HG03175 (cell line): ENCODE measurements around the gene SIRPB2.
"Not testable (repeated sequence)": the region's sequence is repeated elsewhere in the genome, so short reads cannot be mapped to it uniquely, and the experiment has no call there.

Source experiments
- ATAC-seq: cut with Tn5 transposase; IDR thresholded peaks from one replicate; pipeline ENCODE4 v1.9.1; 2021; ENCODE audit warnings: mild to moderate bottlenecking, moderate library complexity; ENCODE audit not compliant: unreplicated experiment

SIRPB2 gene

DNA sequence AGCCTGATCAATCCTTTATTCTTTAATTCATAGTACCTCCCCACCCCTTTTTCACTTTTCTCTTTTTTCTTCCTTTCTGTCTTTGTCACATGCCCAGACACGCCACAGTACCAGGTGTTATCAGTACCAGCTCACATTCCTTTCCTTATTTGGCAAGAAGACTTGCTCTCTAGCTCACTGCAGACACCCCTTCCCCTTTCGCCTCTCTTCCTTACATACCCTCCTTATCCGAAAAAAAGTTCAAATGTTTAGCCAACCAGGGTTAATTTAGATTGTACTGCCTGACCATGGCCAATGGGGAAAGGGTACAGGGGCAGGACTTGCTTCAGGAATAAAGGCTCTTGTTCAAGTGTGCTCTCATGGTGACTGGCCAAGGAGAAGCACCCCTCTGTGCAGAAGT is 9.3 kb upstream of the SIRPB2 start:
- no peak for ATAC-seq

DNA sequence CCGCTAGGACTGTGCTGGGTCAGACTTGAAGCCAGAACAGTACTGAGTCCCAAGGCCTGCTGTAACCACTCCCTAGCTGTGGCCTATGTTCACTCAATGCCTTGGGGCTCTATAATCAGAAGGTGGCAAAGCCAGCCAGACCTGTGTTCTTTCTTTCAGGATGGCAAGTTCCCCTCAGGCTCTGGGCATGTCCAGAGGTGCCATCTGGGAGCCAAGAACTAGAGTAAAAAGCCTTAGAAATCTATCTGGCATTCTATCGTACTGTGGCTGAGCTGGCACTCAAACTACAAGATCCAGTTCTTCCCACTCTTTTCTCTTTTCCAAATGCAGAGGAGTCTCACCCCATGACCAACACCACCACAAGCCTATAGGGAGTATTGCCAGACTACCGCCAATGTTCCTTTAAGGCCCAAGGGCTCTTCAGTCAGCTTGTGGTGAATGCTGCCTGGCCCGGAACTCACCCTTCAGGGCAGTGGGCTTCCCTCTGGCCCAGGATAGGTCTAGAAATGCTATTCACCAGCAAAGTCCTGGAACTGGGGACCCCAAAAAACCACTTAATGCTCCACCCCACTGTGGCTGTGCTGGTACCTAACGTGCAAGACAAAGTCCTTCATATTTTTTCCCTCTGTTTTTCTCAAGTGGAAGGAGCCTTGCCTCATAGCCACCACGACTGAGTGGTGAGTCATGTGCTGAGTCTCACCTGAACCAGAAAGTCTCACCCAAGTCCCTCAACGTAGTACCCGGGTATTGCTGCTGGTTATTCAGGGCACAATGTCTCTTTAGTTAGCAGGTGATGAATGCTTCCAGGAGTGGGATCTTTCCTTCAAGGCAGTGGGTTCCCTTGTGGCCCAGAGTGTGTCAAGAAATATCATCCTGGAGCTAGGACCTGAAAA is 8.6 kb upstream of the SIRPB2 start:
- no peak for ATAC-seq

GRCh38 chr20:1497371-1497770 is 6.2 kb upstream of the SIRPB2 start:
- ATAC-seq, result not testable (repeated sequence)

GRCh38 chr20:1496930-1497329 is 5.7 kb upstream of the SIRPB2 start:
- ATAC-seq, result no peak

GRCh38 chr20:1494436-1494835 is 3.2 kb upstream of the SIRPB2 start:
- ATAC-seq, result no peak

GRCh38 chr20:1493536-1493935 is 2.3 kb upstream of the SIRPB2 start:
- ATAC-seq, result no peak

DNA sequence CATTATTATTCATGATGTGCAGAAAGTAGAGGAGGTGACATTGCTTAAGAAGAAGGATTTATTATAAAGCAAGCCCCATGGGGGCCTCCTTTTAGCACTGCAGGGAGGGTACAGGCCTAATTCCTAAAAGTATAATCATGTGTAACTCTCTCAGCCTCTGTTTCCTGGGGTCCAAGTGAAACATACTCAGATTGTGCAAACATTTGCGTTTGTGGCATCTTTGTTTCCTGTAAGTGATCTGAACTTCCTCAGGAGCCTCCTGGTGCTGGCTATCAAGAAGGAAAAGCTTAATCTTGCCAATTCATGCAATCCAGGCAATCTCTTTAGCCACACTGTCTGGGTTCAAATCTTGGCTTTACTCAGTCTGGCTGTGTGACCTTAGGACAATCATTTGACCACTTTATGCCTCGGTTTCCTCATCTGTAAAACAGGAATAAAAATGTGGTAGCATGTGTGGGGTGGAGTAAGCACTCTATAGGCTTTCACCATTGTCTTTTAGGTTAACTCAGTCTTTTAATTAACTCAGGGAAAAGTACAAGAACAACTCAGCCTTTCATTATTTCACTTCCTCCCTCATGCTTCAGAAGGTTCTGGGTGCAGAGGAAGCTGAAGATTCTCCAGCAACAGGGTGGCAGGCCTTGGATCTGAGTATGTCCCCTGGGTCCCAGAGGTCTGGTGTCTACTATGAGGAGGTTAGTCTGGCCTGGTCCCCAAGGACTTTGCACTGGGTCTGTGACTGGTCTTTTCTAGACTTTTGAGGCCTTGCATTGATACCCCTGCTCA is 831 bp upstream of the SIRPB2 start:
- ATAC-seq, result no peak

DNA sequence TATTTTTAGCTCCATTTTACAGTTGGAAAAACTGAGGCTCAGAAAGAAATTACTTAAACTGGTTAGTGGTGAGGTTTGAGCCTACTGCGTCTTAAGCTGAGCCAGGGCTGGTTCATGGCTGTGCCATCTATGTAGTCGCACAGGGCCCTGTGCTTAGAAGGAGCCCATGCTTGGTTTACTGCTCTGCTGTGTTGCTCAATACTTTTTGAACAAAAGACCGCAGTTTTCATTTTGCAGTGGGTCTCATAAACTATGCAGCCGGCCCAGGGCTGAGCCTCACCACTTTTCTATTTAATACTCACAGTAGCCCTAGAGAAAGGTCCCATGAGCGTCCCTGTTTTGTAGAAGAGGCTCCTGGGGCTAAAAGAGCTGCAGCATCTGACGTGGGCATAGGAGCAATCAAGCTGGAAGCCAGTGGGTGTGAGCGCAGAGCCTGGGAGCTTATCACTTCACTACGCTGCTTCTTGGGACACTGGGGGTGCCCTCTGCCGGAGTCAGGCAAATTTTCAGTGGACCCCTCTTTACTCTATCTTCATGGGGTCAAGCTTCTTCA is 501 bp downstream of the SIRPB2 start:
- no peak for ATAC-seq

- no peak for ATAC-seq
Measured at GRCh38 chr20:1489764-1490436, 1.3 kb downstream of the SIRPB2 start.

DNA sequence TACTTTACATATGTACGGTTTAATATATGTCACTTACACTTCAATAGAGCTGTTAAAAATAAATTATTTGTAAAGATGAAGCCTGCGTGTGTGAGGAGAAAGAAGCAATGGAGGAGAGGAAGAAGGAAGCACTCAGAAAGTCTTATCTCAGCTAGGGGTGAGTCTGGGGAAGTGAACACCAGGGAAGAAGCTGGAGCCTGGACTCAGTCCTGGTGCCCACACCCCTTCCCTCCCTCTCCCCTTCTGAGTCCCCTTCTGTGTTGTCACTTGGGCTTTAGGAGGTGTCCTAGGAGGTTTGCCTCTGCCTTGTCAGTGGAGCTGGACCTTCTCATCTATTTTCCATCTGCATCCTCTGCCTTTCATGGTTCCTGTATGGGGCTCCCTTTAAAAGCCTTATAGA is 1.9 kb downstream of the SIRPB2 start:
- no peak for ATAC-seq

DNA sequence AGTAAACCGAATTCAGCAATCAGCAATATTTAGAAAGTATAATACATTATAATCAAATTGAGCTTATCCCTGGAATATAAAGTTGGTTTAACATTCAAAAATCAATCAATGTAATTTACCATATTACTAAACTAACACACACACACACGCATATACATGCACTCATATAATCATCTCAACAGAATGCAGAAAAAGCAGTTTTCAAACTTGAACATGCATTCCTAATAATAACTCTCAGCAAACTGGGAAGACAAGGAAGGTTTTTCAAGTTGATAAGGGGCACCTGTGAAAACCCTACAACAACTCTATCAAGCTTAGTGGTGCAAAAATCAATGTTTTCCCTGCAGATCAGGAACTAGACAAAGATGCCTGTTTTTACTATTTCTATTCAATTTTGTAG is 4.7 kb downstream of the SIRPB2 start:
- ATAC-seq, result no peak

- ATAC-seq, result no peak
Measured at GRCh38 chr20:1484438-1485116, 6.6 kb downstream of the SIRPB2 start.

DNA sequence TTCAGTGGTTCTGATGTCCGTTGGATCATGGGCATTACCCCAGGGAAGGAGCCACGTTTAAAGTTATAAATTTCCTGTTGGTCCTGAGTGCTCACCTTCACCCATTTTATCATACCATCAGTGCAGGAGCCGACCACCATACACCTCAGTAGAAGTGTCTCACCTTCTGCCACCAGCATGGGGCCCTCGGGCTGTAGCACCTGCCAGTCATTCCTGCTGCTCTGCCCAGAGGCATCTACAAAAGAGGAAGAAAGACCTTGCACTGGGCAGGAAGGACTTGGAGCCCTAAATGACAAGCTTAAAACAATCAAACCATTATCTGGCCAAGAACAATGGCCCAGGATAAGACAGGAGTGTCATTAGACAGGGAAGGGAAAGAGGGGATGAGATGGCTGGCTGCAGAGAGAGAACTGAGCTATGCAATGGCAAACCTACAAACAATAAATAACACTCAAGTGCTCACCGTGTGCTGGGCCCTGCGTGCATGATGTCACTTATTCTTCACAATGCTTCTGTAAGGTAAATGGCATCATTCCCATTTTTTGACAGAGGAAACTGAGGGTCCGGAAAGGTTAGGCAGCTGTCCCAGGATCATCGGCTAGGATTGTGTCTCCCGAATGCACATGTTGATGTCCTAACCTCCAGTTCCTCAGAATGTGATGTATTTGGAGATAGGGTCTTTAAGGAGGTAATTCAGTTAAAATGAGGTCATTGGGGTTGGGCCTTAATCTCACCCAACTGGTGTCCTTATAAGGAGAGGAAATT is 11.2 kb downstream of the SIRPB2 start:
- ATAC-seq, result no peak

DNA sequence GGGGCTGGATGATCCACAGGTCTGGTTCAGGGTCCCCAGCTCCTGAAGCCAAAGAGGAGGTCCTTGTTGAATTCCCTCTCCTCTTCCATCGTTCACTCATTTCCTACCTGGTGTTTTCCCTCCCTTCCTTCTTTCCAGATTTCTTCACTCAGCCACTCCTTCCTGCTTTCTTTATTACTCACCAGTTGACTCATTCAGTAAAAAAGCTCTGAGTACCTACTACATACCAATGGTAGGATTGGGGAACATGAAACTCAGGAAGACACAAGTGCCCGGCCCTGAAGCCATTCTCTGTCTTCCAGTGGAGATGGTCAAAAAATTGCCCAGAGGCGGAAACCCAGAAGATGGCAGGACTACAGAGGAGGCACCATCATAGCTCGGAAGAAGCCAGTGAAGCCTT is 12.7 kb downstream of the SIRPB2 start:
- ATAC-seq, result no peak

- no peak for ATAC-seq
Measured at GRCh38 chr20:1477896-1478490, 13.2 kb downstream of the SIRPB2 start.

DNA sequence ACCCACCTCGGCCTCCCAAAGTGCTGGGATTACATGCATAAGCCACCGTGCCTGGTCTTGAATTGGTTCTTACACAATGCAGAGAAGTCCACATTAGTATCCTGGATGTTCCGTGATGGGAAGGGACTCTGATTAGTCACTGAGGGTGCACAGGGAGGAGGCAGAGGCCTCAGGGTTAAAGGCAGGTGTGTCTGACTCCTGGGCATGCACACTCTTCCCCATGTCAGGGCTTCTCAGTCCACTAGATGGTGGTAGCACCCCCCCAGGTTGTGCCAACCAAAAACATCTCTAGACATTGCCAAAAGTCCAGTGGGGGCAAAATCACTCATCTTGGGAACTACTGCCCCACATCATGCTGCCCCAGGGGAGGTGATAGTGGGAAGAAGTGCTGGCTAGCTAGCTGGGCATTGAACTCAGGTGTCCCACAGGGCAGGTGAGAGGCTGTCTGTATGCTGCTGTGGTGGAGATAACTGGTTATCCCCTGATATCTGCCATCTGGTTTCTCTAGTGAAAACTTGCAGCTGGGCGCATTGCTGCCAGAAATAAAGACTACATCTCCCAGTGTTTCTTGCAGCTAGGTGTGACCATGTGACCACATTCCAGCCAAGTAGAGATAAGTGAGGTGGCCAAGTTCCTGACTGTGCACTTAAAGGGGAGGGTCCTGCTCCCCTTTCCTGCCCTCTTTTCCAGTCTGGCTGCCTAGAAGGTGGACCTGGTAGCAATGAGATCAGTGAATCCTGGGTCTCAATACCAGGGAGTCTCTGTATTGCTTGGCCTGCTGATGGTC is 16.2 kb downstream of the SIRPB2 start:
- no peak for ATAC-seq

- ATAC-seq, result no peak
Measured at GRCh38 chr20:1474325-1474724, 16.9 kb downstream of the SIRPB2 start.

DNA sequence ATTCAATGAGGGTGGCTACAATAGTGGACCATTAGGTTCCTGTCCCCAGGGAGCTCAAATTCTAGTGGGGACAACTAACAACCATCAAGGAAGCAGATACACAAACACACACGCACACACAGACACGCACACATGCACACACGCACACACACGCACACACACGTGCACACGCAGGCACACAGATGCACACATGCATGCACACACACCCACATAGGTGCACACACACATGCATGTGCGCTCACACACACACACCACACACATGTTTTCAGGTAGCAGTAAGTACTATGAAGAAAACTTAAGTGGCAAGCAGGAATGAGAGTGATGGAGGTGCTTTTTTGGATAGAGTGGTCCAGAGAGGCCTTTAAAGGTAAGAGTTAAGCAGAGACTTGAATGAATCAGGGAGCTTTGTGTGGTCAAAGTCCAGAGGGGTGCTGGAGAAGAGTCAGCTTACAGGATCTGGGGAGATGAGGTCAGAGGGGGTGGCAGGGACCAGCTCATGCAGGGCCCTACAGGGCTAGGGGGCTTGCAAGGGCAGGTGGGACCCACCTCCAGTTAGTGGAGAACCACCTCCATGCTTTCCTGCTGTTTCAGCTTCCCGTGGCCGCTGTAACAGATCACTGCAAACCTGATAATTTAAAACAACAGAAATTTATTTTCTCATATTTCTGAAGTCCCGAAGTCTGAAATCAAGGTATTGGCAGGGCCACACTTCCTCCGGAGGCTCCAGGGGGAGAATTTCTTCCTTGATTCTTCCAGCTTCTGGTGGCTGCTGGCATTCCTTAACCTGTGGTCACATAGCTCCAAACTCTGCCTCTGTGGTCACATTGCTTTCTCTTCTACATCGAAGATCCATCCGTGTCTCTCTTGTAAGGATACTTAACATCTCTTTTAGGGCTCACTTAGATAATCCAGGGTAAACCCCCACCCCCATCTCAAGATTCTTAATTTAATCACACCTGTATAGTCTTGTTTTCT is 17.7 kb downstream of the SIRPB2 start:
- ATAC-seq, result no peak
